Esophagus muscularis mucosa (tissue), 4 donors: ENCODE data around the gene CNGA1. TPM values are rescaled to one million over a fixed set of nuclear protein-coding genes. Genes with fewer than 3 reads are reported as not detected.
"Not testable (repeated sequence)": the region's sequence is repeated elsewhere in the genome, so short reads cannot be mapped to it uniquely, and the experiment has no call there.

Source experiments
- DNase-seq: peaks from one replicate; pipeline ENCODE4 v3.0.0-alpha.2; 2017; ENCODE audit errors: extremely low spot score
- H3K27ac ChIP-seq, 4 donors: fragments of 200-600 bp; sonication (generic); replicated peaks in 1 of 4; 1 replicate in 3 of 4; 2 replicates in 1 of 4; pipeline ENCODE4 v1.5.1; 2016 to 2019; ENCODE audit warnings: mild to moderate bottlenecking in 1 of 4
- H3K27me3 ChIP-seq, 4 donors: fragments of 200-600 bp; sonication (generic); one replicate each; pipeline versions ENCODE4 v1.5.1 to v1.6.0; 2016 to 2019
- H3K36me3 ChIP-seq, 4 donors: fragments of 200-600 bp; sonication (generic); one replicate each; pipeline ENCODE4 v1.5.1; 2016 to 2019
- H3K4me1 ChIP-seq, 4 donors: fragments of 200-600 bp; sonication (generic); one replicate each; pipeline ENCODE4 v1.5.1; 2016 to 2019
- H3K4me3 ChIP-seq, 4 donors: fragments of 200-600 bp; sonication (generic); 1 replicate in 2 of 4; 2 replicates in 2 of 4; pipeline ENCODE4 v1.5.1; 2016 to 2019; ENCODE audit warnings: mild to moderate bottlenecking in 4 of 4, moderate library complexity in 1 of 4
- H3K9me3 ChIP-seq, 4 donors: fragments of 200-600 bp; sonication (generic); 1 replicate in 3 of 4; 2 replicates in 1 of 4; pipeline ENCODE4 v1.5.1; 2016 to 2019
- EP300 ChIP-seq: sonication (generic); formaldehyde crosslinking; IDR thresholded peaks from one replicate; pipeline ENCODE4 v1.6.1; 2017; ENCODE audit warnings: antibody characterized with exemption
- POLR2A ChIP-seq: fragments of 450-650 bp; IDR thresholded peaks from one replicate; pipeline ENCODE4 v1.6.1; 2017; ENCODE audit warnings: antibody characterized with exemption, moderate library complexity, mild to moderate bottlenecking, low read depth
- POLR2AphosphoS5 ChIP-seq, 2 donors: sonication (generic); formaldehyde crosslinking; IDR thresholded peaks; one replicate each; pipeline ENCODE4 v1.6.1; 2017; ENCODE audit warnings: antibody characterized with exemption in 2 of 2
- WGBS: methylation state at CpG from one replicate; pipeline ENCODE4 v1.1.5; 2018; 5-methylcytosine and 5-hydroxymethylcytosine counted together
- intact Hi-C: fragments of 100-400 bp; cut with DNase I; formaldehyde crosslinking; loops from one replicate; pipeline ENCODE4 v1.15.1; 2023
- total RNA-seq, 4 donors: library from RNA; depleted of rRNA; stranded (reverse); fragments of >200 nt; gene quantifications; one replicate each; pipeline versions ENCODE4 v1.1.0 to v1.2.1, GENCODE V29; 2016
- TF ChIP-seq, protein P1 (sequence below), 3 experiments: fragments of 200-600 bp in 2 of 3; fragments of 450-650 bp in 1 of 3; sonication (generic) in 2 of 3; IDR thresholded peaks; one replicate each; pipeline ENCODE4 v1.5.1; 2017 to 2019; ENCODE audit warnings: antibody characterized with exemption in 3 of 3, mild to moderate bottlenecking in 2 of 3, moderate library complexity in 1 of 3

CNGA1 gene
- total RNA-seq, 4 donors from 2014 or later: 0.33 to 4.0 TPM; not detected in 2

DNA sequence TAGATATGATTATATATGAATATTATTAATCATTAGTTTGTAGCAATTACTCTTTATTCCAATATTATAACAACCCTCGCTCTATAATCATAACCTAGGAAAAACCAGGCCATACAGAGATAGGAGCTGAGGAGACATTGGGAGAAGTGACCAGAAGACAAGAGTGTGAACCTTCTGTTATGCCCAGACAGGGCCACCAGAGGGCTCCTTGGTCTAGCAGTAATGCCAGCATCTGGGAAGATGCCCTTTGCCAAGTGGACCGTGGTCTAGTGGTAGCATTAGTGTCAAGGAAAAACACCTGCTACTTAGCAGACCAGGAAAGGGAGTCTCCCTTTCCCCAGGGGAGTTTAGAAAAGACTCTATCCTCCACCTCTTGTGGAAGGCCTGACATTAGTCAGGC lies 12.9 kb downstream of the CNGA1 start:
- intact Hi-C loops: loop anchor here (2.0 kb wide), 1 partner anchor 83 kb away; no protein-coding TSS in a partner anchor
- H3K27me3 ChIP-seq, H3K27ac ChIP-seq, H3K4me1 ChIP-seq, H3K36me3 ChIP-seq, H3K4me3 ChIP-seq, DNase-seq: not testable (repeated sequence)
- 83% methylated on average over 2 of the region's 2 CpGs for WGBS
- peaks cover 0 to 14% (median 8%) of the 10 kb centered on the region in 4 donors for H3K9me3 ChIP-seq
- TF ChIP-seq, protein P1, sequence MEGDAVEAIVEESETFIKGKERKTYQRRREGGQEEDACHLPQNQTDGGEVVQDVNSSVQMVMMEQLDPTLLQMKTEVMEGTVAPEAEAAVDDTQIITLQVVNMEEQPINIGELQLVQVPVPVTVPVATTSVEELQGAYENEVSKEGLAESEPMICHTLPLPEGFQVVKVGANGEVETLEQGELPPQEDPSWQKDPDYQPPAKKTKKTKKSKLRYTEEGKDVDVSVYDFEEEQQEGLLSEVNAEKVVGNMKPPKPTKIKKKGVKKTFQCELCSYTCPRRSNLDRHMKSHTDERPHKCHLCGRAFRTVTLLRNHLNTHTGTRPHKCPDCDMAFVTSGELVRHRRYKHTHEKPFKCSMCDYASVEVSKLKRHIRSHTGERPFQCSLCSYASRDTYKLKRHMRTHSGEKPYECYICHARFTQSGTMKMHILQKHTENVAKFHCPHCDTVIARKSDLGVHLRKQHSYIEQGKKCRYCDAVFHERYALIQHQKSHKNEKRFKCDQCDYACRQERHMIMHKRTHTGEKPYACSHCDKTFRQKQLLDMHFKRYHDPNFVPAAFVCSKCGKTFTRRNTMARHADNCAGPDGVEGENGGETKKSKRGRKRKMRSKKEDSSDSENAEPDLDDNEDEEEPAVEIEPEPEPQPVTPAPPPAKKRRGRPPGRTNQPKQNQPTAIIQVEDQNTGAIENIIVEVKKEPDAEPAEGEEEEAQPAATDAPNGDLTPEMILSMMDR (IDR thresholded peaks at IDR 0.05): peak; percentile 39 to 63 (median 48)

DNA sequence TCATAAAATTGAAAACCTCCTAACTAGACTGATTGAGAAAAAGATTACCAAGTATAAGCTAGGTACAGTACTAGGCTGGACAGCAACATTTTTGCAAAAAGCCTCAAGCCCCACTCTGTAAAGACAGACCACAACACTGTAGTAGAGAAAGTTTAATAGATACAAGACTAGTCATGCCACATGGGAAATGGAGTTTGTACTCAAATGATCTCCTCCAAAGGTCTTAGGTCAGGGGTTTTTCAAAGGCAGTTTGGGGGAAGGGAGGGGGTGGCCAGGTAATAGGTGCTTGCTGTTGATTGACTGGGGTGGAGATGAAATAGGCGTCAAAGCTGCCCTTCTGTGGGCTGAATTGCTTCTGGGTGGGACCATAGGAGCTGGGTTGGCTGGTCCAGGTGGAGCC lies 14.2 kb downstream of the CNGA1 start:
- Histone ChIP-seq H3K9me3 (peaks cover 0 to 12% (median 6%) of the 10 kb centered on the region in 4 donors), H3K27me3 (peaks cover 0 to 3% (median 0%) of the 10 kb centered on the region in 4 donors), H3K27ac (no peak overlapping the region), H3K4me3 (no peak overlapping the region), H3K4me1 (no peaks in the 10 kb centered on the region), H3K36me3 (no peaks in the 10 kb centered on the region)
- no peak for DNase-seq
- intact Hi-C loops: loop anchor here (2.0 kb wide), 1 partner anchor 85 kb away; no protein-coding TSS in a partner anchor
- TF ChIP-seq EP300 (no peak), POLR2A (no peak), POLR2AphosphoS5 (IDR thresholded peaks at IDR 0.05) (no peak)
- TF ChIP-seq, protein P1 (IDR thresholded peaks at IDR 0.05): no peak
- WGBS: 76% methylated on average over 1 of the region's 1 CpG

DNA sequence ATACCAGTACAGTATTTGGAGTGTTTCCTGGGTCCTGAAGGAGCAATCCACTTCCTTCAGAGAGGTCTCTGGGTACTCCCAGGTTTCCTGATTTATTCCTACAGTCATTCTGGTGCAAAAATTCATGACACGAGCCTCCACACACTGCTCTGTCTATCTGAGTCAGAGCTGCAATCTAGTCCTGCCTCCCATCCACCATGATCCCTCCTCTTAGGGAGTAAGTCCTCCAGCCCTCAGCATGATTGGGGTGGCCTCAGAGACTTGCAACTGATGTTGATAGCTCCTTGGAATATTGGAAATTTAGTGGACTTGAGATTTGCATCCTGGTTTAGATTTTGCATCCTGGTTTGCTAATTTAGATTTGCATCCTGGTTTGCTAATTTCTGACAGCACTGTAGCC lies 20.5 kb downstream of the CNGA1 start:
- H3K4me1 ChIP-seq: no peaks in the 10 kb centered on the region
- intact Hi-C loops: no loop called here
- 100% methylated on average over 1 of the region's 1 CpG for WGBS
- no peak for DNase-seq
- H3K27me3 ChIP-seq: peaks cover 0 to 3% (median 0%) of the 10 kb centered on the region in 4 donors
- peaks cover 0 to 8% (median 2%) of the 10 kb centered on the region in 4 donors for H3K9me3 ChIP-seq
- H3K4me3 ChIP-seq: no peak overlapping the region
- TF ChIP-seq POLR2AphosphoS5 (IDR thresholded peaks at IDR 0.05) (no peak), EP300 (no peak), POLR2A (no peak)
- TF ChIP-seq, protein P1 (IDR thresholded peaks at IDR 0.05): no peak
- H3K27ac ChIP-seq: no peak overlapping the region
- H3K36me3 ChIP-seq: no peaks in the 10 kb centered on the region

DNA sequence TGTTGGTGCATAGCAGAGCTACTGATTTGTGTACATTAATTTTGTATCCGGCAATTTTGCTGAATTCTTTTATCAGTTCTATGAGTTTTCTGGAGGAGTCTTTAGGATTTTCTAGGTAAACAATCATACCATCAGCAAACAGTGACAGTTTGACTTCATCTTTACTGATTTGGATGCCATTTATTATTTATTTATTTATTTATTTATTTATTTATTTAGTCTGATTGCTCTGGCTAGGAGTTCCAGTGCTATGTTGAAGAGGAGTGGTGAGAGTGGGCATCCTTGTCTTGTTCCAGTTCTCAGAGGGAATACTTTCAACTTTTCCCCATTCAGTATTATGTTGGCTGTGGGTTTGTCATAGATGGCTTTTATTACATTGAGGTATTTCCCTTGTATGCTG lies 24.0 kb downstream of the CNGA1 start:
- H3K27ac ChIP-seq, H3K36me3 ChIP-seq, H3K4me3 ChIP-seq, H3K27me3 ChIP-seq, H3K4me1 ChIP-seq, intact Hi-C loops, DNase-seq: not testable (repeated sequence)
- 100% methylated on average over 1 of the region's 1 CpG for WGBS
- peaks cover 0 to 13% (median 2%) of the 10 kb centered on the region in 4 donors for H3K9me3 ChIP-seq

DNA sequence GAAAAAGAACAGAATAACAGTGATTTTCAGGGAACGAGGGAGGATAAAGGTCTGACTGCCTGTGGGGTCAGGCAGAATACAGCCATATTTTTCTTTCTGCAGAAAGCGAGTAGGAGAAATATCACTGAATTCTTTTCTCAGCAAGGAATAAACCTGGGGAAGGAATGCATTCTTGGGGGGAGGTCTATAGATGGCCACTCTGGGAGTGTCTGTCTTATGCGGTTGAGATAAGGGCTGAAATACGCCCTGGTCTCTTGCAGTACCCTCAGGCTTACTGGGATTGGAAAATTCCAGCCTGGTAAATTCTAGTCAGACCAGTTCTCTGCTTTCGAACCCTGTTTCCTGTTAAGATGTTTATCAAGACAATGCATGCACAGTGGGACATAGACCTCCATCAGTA lies 26.3 kb downstream of the CNGA1 start:
- DNase-seq: no peak
- intact Hi-C loops: no loop called here
- whole genome bisulfite sequencing: 89% methylated on average over 5 of the region's 5 CpGs

More for the DNA sequence above, 26.3 kb downstream of the CNGA1 start:
- H3K27ac ChIP-seq: no peak overlapping the region
- peaks cover 0 to 13% (median 2%) of the 10 kb centered on the region in 4 donors for H3K9me3 ChIP-seq
- H3K4me1 ChIP-seq: no peaks in the 10 kb centered on the region
- no peaks in the 10 kb centered on the region for H3K27me3 ChIP-seq
- no peaks in the 10 kb centered on the region for H3K36me3 ChIP-seq
- H3K4me3 ChIP-seq: no peak overlapping the region
- TF ChIP-seq POLR2A (no peak), POLR2AphosphoS5 (IDR thresholded peaks at IDR 0.05) (no peak)
- TF ChIP-seq, protein P1 (IDR thresholded peaks at IDR 0.05): no peak
